ENCODE results near the gene CFLAR. TPM values are rescaled to one million over a fixed set of nuclear protein-coding genes. Genes with fewer than 3 reads are reported as not detected.
"Not testable (repeated sequence)": the region's sequence is repeated elsewhere in the genome, so short reads cannot be mapped to it uniquely, and the experiment has no call there.

The CFLAR gene
- total RNA-seq, 6 experiments from 2014 or later: 56.0 to 65.1 (median 59.1) TPM

- peaks cover 3% of the 10 kb centered on the region for H3K27me3 Mint-ChIP-seq (ENCODE audit: insufficient read depth)
- H3K4me1 Mint-ChIP-seq (ENCODE audit: low read depth): peaks cover 37% of the 10 kb centered on the region
- H3K4me3 Mint-ChIP-seq: peak overlapping the region; percentile 94
- H3K9me3 Mint-ChIP-seq: no peaks in the 10 kb centered on the region
- no peak for DNase-seq
- peak overlapping the region; percentile 93 for H3K27ac Mint-ChIP-seq
- no peak for TF ChIP-seq CTCF (IDR thresholded peaks at IDR 0.05)
- H3K36me3 Mint-ChIP-seq (ENCODE audit: low read depth): peaks cover 20% of the 10 kb centered on the region
These were observed 1.6 kb upstream of the CFLAR start for GRCh38 chr2:201114350-201114749.

GRCh38 chr2:201114846-201115245 is 1.1 kb upstream of the CFLAR start:
- Mint-ChIP-seq H3K4me1 (ENCODE audit: low read depth) (peaks cover 42% of the 10 kb centered on the region), H3K4me3 (peak overlapping the region; percentile 94), H3K9me3 (no peaks in the 10 kb centered on the region), H3K27ac (peak overlapping the region; percentile 93), H3K27me3 (ENCODE audit: insufficient read depth) (peaks cover 3% of the 10 kb centered on the region), H3K36me3 (ENCODE audit: low read depth) (peaks cover 23% of the 10 kb centered on the region)
- no peak for DNase-seq
- no peak for TF ChIP-seq CTCF (IDR thresholded peaks at IDR 0.05)

GRCh38 chr2:201116959-201117734 is 1.2 kb downstream of the CFLAR start:
- H3K36me3 Mint-ChIP-seq (ENCODE audit: low read depth): peaks cover 39% of the 10 kb centered on the region
- H3K9me3 Mint-ChIP-seq: no peaks in the 10 kb centered on the region
- H3K27ac Mint-ChIP-seq: peak overlapping the region; percentile 93
- H3K4me3 Mint-ChIP-seq: peak overlapping the region; percentile 94
- H3K27me3 Mint-ChIP-seq (ENCODE audit: insufficient read depth): peaks cover 5% of the 10 kb centered on the region
- peak; percentile 69 for TF ChIP-seq CTCF (IDR thresholded peaks at IDR 0.05)
- peak; percentile 81 for DNase-seq
- peaks cover 61% of the 10 kb centered on the region for H3K4me1 Mint-ChIP-seq (ENCODE audit: low read depth)

GRCh38 chr2:201117735-201118094 is 1.8 kb downstream of the CFLAR start:
- not testable (repeated sequence) for H3K9me3 Mint-ChIP-seq; H3K27me3 Mint-ChIP-seq (ENCODE audit: insufficient read depth); DNase-seq
- Mint-ChIP-seq H3K4me1 (ENCODE audit: low read depth) (peaks cover 66% of the 10 kb centered on the region), H3K36me3 (ENCODE audit: low read depth) (peaks cover 44% of the 10 kb centered on the region), H3K27ac (peak overlapping the region; percentile 93), H3K4me3 (peak overlapping the region; percentile 94)

GRCh38 chr2:201118121-201118960 is 2.4 kb downstream of the CFLAR start:
- Mint-ChIP-seq H3K27ac (peak overlapping the region; percentile 93), H3K9me3 (no peaks in the 10 kb centered on the region), H3K36me3 (ENCODE audit: low read depth) (peaks cover 51% of the 10 kb centered on the region), H3K4me1 (ENCODE audit: low read depth) (peaks cover 72% of the 10 kb centered on the region), H3K27me3 (ENCODE audit: insufficient read depth) (peaks cover 7% of the 10 kb centered on the region), H3K4me3 (peak overlapping the region; percentile 94)
- peak; percentile 72 for TF ChIP-seq CTCF (IDR thresholded peaks at IDR 0.05)
- DNase-seq: peak; percentile 71

Measured in HFFc6 (cell line).